Glomerular endothelial cell (primary cell): Measurements from ENCODE around the gene TMTC4. TPM values are rescaled to one million over a fixed set of nuclear protein-coding genes. Genes with fewer than 3 reads are reported as not detected.
"Not testable (repeated sequence)": the region's sequence is repeated elsewhere in the genome, so short reads cannot be mapped to it uniquely, and the experiment has no call there.

Experiments used
- DNase-seq: peaks from one replicate; pipeline ENCODE4 v3.0.0-alpha.2; 2011; ENCODE audit warnings: low read depth, low spot score; ENCODE audit errors: extremely low read depth
- total RNA-seq: library from RNA; depleted of rRNA; stranded (reverse); fragments of >200 nt; gene quantifications from 2 replicates; pipeline ENCODE4 v1.2.3, GENCODE V29; 2015

Gene TMTC4
- total RNA-seq, 1 donor from 2014 or later, result 27.7 TPM

- DNase-seq, result no peak
Observed at GRCh38 chr13:100633461-100633860, 41.1 kb downstream of the TMTC4 start.

- no peak for DNase-seq
Observed at GRCh38 chr13:100630555-100630954, 44.0 kb downstream of the TMTC4 start.

GRCh38 chr13:100627120-100627519 lies 47.5 kb downstream of the TMTC4 start:
- no peak for DNase-seq

- no peak for DNase-seq
Observed at GRCh38 chr13:100625447-100625846, 49.1 kb downstream of the TMTC4 start.

- DNase-seq, result no peak
Observed at GRCh38 chr13:100620792-100621191, 53.8 kb downstream of the TMTC4 start.

- DNase-seq, result no peak
Observed at GRCh38 chr13:100619940-100620339, 54.7 kb downstream of the TMTC4 start.

- not testable (repeated sequence) for DNase-seq
Observed at GRCh38 chr13:100618897-100619296, 55.7 kb downstream of the TMTC4 start.

GRCh38 chr13:100613031-100613430 lies 61.6 kb downstream of the TMTC4 start:
- DNase-seq, result no peak

- no peak for DNase-seq
Observed at GRCh38 chr13:100611678-100612492, 62.7 kb downstream of the TMTC4 start.

- no peak for DNase-seq
Observed at GRCh38 chr13:100610391-100611347, 63.9 kb downstream of the TMTC4 start.

GRCh38 chr13:100608906-100609305 lies 65.7 kb downstream of the TMTC4 start:
- DNase-seq, result no peak

GRCh38 chr13:100608489-100608888 lies 66.1 kb downstream of the TMTC4 start:
- no peak for DNase-seq

GRCh38 chr13:100604918-100605710 lies 69.5 kb downstream of the TMTC4 start:
- DNase-seq, result no peak

GRCh38 chr13:100602493-100603111 lies 72.0 kb downstream of the TMTC4 start:
- no peak for DNase-seq

GRCh38 chr13:100601716-100602115 lies 72.9 kb downstream of the TMTC4 start:
- DNase-seq, result no peak

- DNase-seq, result no peak
Observed at GRCh38 chr13:100600915-100601314, 73.7 kb downstream of the TMTC4 start.

GRCh38 chr13:100600461-100600860 lies 74.1 kb downstream of the TMTC4 start:
- no peak for DNase-seq

GRCh38 chr13:100597253-100597652 lies 77.3 kb downstream of the TMTC4 start:
- no peak for DNase-seq

- DNase-seq, result no peak
Observed at GRCh38 chr13:100596516-100596915, 78.1 kb downstream of the TMTC4 start.

GRCh38 chr13:100594731-100595130 lies 79.9 kb downstream of the TMTC4 start:
- DNase-seq, result no peak
